Mononuclear cell (primary cell): ENCODE results near the gene SLC6A1. TPM values are rescaled to one million over a fixed set of nuclear protein-coding genes. Genes with fewer than 3 reads are reported as not detected.

Experiments
- H3K27me3 ChIP-seq: 2 replicates; pipeline ENCODE4 v1.6.0; 2011; ENCODE audit warnings: low read length, control low read depth; ENCODE audit not compliant: insufficient read depth
- H3K4me1 ChIP-seq: 2 replicates; pipeline ENCODE4 v1.5.1; 2011; ENCODE audit warnings: mild to moderate bottlenecking, low read length, control low read depth; ENCODE audit not compliant: insufficient read depth
- H3K4me3 ChIP-seq: 2 replicates; pipeline ENCODE4 v1.5.1; 2011; ENCODE audit warnings: mild to moderate bottlenecking, low read length, moderate library complexity
- H3K9me3 ChIP-seq: 2 replicates; pipeline ENCODE4 v1.5.1; 2011; ENCODE audit warnings: low read depth, mild to moderate bottlenecking, control low read depth, low read length
- total RNA-seq: library from RNA; depleted of rRNA; stranded (reverse); fragments of >200 nt; gene quantifications from one replicate; pipeline ENCODE4 v1.2.3, GENCODE V29; 2012

The SLC6A1 gene
- total RNA-seq, result under 0.01 TPM

GRCh38 chr3:10992017-10992942 lies at the start of gene SLC6A1:
Gene SLC6A1, plus strand, starts transcription at chr3:10992748. Its CDS starts 24,464 bp downstream, at chr3:11017212.
- no peaks in the 10 kb centered on the region for H3K4me1 ChIP-seq
- no peaks in the 10 kb centered on the region for H3K9me3 ChIP-seq
- no peak within 1 kb of the TSS for H3K4me3 ChIP-seq
- peaks cover 39% of the 10 kb centered on the region for H3K27me3 ChIP-seq

- Histone ChIP-seq H3K4me1 (no peaks in the 10 kb centered on the region), H3K9me3 (no peaks in the 10 kb centered on the region), H3K27me3 (no peaks in the 10 kb centered on the region), H3K4me3 (no peak overlapping the region)
Measured at GRCh38 chr3:10944866-10945265, 47.7 kb upstream of the SLC6A1 start.

- Histone ChIP-seq H3K27me3 (no peaks in the 10 kb centered on the region), H3K9me3 (no peaks in the 10 kb centered on the region), H3K4me1 (no peaks in the 10 kb centered on the region), H3K4me3 (no peak overlapping the region)
Measured at GRCh38 chr3:10945683-10946287, 46.8 kb upstream of the SLC6A1 start.

- Histone ChIP-seq H3K4me1 (no peaks in the 10 kb centered on the region), H3K4me3 (no peak overlapping the region), H3K9me3 (no peaks in the 10 kb centered on the region), H3K27me3 (no peaks in the 10 kb centered on the region)
Measured at GRCh38 chr3:10946526-10946925, 46.0 kb upstream of the SLC6A1 start.

GRCh38 chr3:10948326-10948725 lies 44.2 kb upstream of the SLC6A1 start:
- no peak overlapping the region for H3K4me3 ChIP-seq
- no peaks in the 10 kb centered on the region for H3K27me3 ChIP-seq
- no peaks in the 10 kb centered on the region for H3K4me1 ChIP-seq
- no peaks in the 10 kb centered on the region for H3K9me3 ChIP-seq

GRCh38 chr3:10949197-10949596 lies 43.4 kb upstream of the SLC6A1 start:
- Histone ChIP-seq H3K4me1 (no peaks in the 10 kb centered on the region), H3K4me3 (no peak overlapping the region), H3K27me3 (no peaks in the 10 kb centered on the region), H3K9me3 (no peaks in the 10 kb centered on the region)

GRCh38 chr3:10950476-10951294 lies 41.9 kb upstream of the SLC6A1 start:
- H3K9me3 ChIP-seq, result no peaks in the 10 kb centered on the region

GRCh38 chr3:10951295-10951926 lies 41.1 kb upstream of the SLC6A1 start:
- H3K4me3 ChIP-seq, result no peak overlapping the region
- H3K4me1 ChIP-seq, result no peaks in the 10 kb centered on the region
- no peaks in the 10 kb centered on the region for H3K27me3 ChIP-seq
- H3K9me3 ChIP-seq, result no peaks in the 10 kb centered on the region

More at GRCh38 chr3:10950476-10951294, 41.9 kb upstream of the SLC6A1 start:
- no peaks in the 10 kb centered on the region for H3K4me1 ChIP-seq
- H3K4me3 ChIP-seq, result no peak overlapping the region
- no peaks in the 10 kb centered on the region for H3K27me3 ChIP-seq

- H3K9me3 ChIP-seq, result no peaks in the 10 kb centered on the region
Measured at GRCh38 chr3:10952525-10952924, 40.0 kb upstream of the SLC6A1 start.

GRCh38 chr3:10954740-10955139 lies 37.8 kb upstream of the SLC6A1 start:
- H3K27me3 ChIP-seq, result no peaks in the 10 kb centered on the region

More at GRCh38 chr3:10952525-10952924, 40.0 kb upstream of the SLC6A1 start:
- Histone ChIP-seq H3K4me3 (no peak overlapping the region), H3K4me1 (no peaks in the 10 kb centered on the region), H3K27me3 (no peaks in the 10 kb centered on the region)

GRCh38 chr3:10955711-10956453 lies 36.7 kb upstream of the SLC6A1 start:
- Histone ChIP-seq H3K27me3 (no peaks in the 10 kb centered on the region), H3K4me1 (no peaks in the 10 kb centered on the region), H3K9me3 (no peaks in the 10 kb centered on the region), H3K4me3 (no peak overlapping the region)

More at GRCh38 chr3:10954740-10955139, 37.8 kb upstream of the SLC6A1 start:
- Histone ChIP-seq H3K4me3 (no peak overlapping the region), H3K9me3 (no peaks in the 10 kb centered on the region), H3K4me1 (no peaks in the 10 kb centered on the region)

- Histone ChIP-seq H3K4me3 (no peak overlapping the region), H3K9me3 (no peaks in the 10 kb centered on the region), H3K27me3 (no peaks in the 10 kb centered on the region), H3K4me1 (no peaks in the 10 kb centered on the region)
Measured at GRCh38 chr3:10956531-10956930, 36.0 kb upstream of the SLC6A1 start.

GRCh38 chr3:10956986-10957385 lies 35.6 kb upstream of the SLC6A1 start:
- Histone ChIP-seq H3K27me3 (no peaks in the 10 kb centered on the region), H3K9me3 (no peaks in the 10 kb centered on the region), H3K4me1 (no peaks in the 10 kb centered on the region), H3K4me3 (no peak overlapping the region)
